Glutamatergic neuron (in vitro differentiated cells): ENCODE data around the gene IRF5. TPM values are rescaled to one million over a fixed set of nuclear protein-coding genes. Genes with fewer than 3 reads are reported as not detected.
"Not testable (repeated sequence)": the region's sequence is repeated elsewhere in the genome, so short reads cannot be mapped to it uniquely, and the experiment has no call there.

ENCODE experiments used
- DNase-seq: peaks from one replicate; pipeline ENCODE4 v3.0.0; 2022
- H3K27ac Mint-ChIP-seq: one replicate; pipeline ENCODE4 v1.8.0; 2020; ENCODE audit warnings: mild to moderate bottlenecking, mixed read lengths, inconsistent platforms; ENCODE audit not compliant: unreplicated experiment
- H3K27me3 Mint-ChIP-seq: one replicate; pipeline ENCODE4 v1.8.0; 2020; ENCODE audit warnings: mild to moderate bottlenecking, moderate library complexity, mixed read lengths, inconsistent platforms; ENCODE audit not compliant: unreplicated experiment
- H3K36me3 Mint-ChIP-seq: one replicate; pipeline ENCODE4 v1.8.0; 2020; ENCODE audit warnings: mild to moderate bottlenecking, mixed read lengths, inconsistent platforms; ENCODE audit not compliant: unreplicated experiment
- H3K4me1 Mint-ChIP-seq: one replicate; pipeline ENCODE4 v1.8.0; 2020; ENCODE audit warnings: mild to moderate bottlenecking, low read depth, mixed read lengths, inconsistent platforms; ENCODE audit not compliant: unreplicated experiment
- H3K4me3 Mint-ChIP-seq: one replicate; pipeline ENCODE4 v1.8.0; 2020; ENCODE audit warnings: mild to moderate bottlenecking, mixed read lengths, inconsistent platforms; ENCODE audit not compliant: unreplicated experiment
- H3K9me3 Mint-ChIP-seq: one replicate; pipeline ENCODE4 v1.8.0; 2020; ENCODE audit warnings: mild to moderate bottlenecking, moderate library complexity, mixed read lengths, inconsistent platforms; ENCODE audit not compliant: unreplicated experiment
- CTCF ChIP-seq: fragments of 200-600 bp; sonication (generic); IDR thresholded peaks from one replicate; pipeline ENCODE4 v1.5.0; 2021; ENCODE audit not compliant: partially characterized antibody, unreplicated experiment
- total RNA-seq: library from RNA; stranded (reverse); fragmentation: NEBNext Ultra II Directional; extraction: Animal tissue kit (Norgen Biotek cat#: 25700); gene quantifications from one replicate; pipeline ENCODE4 v1.2.1, GENCODE V29; 2021; ENCODE audit not compliant: unreplicated experiment

The IRF5 gene
- total RNA-seq, 1 donor from 2014 or later, result not detected

GRCh38 chr7:128910569-128910945, 27.2 kb upstream of the IRF5 start, which contains the start of gene KCP:
Gene KCP, minus strand, starts transcription at chr7:128910709. Its CDS starts 33 bp downstream, at chr7:128910676.
- H3K27ac Mint-ChIP-seq, result peak within 1 kb of the TSS; percentile 28

GRCh38 chr7:128911423-128912031, 26.2 kb upstream of the IRF5 start:
- no peak for DNase-seq
- Mint-ChIP-seq H3K27ac (no peak overlapping the region), H3K36me3 (no peaks in the 10 kb centered on the region), H3K4me1 (peaks cover 18% of the 10 kb centered on the region), H3K4me3 (no peak overlapping the region), H3K27me3 (peaks cover 19% of the 10 kb centered on the region), H3K9me3 (peaks cover 8% of the 10 kb centered on the region)
- no peak for TF ChIP-seq CTCF

More at GRCh38 chr7:128910569-128910945, 27.2 kb upstream of the IRF5 start, which contains the start of gene KCP:
- H3K27me3 Mint-ChIP-seq, result peaks cover 16% of the 10 kb centered on the region
- TF ChIP-seq CTCF, result no peak
- no peaks in the 10 kb centered on the region for H3K36me3 Mint-ChIP-seq
- H3K4me3 Mint-ChIP-seq, result peak within 1 kb of the TSS; percentile 66
- H3K4me1 Mint-ChIP-seq, result peaks cover 18% of the 10 kb centered on the region
- peaks cover 8% of the 10 kb centered on the region for H3K9me3 Mint-ChIP-seq
- DNase-seq, result no peak

- no peaks in the 10 kb centered on the region for H3K36me3 Mint-ChIP-seq
- H3K27me3 Mint-ChIP-seq, result peaks cover 23% of the 10 kb centered on the region
- DNase-seq, result no peak
- H3K9me3 Mint-ChIP-seq, result peaks cover 8% of the 10 kb centered on the region
- no peak for TF ChIP-seq CTCF
- peaks cover 18% of the 10 kb centered on the region for H3K4me1 Mint-ChIP-seq
- no peak overlapping the region for H3K27ac Mint-ChIP-seq
- H3K4me3 Mint-ChIP-seq, result no peak overlapping the region
Measured at GRCh38 chr7:128912281-128912680, 25.4 kb upstream of the IRF5 start.

- H3K4me3 Mint-ChIP-seq, H3K9me3 Mint-ChIP-seq, DNase-seq, H3K36me3 Mint-ChIP-seq, H3K27ac Mint-ChIP-seq: not testable (repeated sequence)
- Mint-ChIP-seq H3K27me3 (peaks cover 23% of the 10 kb centered on the region), H3K4me1 (peaks cover 18% of the 10 kb centered on the region)
Measured at GRCh38 chr7:128912709-128913495, 24.8 kb upstream of the IRF5 start.

GRCh38 chr7:128913870-128914565, 23.7 kb upstream of the IRF5 start:
- peak overlapping the region; percentile 38 for H3K4me3 Mint-ChIP-seq
- H3K9me3 Mint-ChIP-seq, result peaks cover 3% of the 10 kb centered on the region
- H3K4me1 Mint-ChIP-seq, result peaks cover 18% of the 10 kb centered on the region
- no peaks in the 10 kb centered on the region for H3K36me3 Mint-ChIP-seq
- no peak for TF ChIP-seq CTCF
- no peak for DNase-seq
- peaks cover 23% of the 10 kb centered on the region for H3K27me3 Mint-ChIP-seq
- H3K27ac Mint-ChIP-seq, result no peak overlapping the region
